SIG-M5 (cell line): Measurements from ENCODE around the gene RNF166.

ENCODE experiments used
- DNase-seq: peaks from one replicate; lab custom pipeline; 2025; lab: John Stamatoyannopoulos, UW

Gene RNF166

GRCh38 chr16:88723911-88724310, 17.7 kb upstream of the RNF166 start:
- DNase-seq = no peak

GRCh38 chr16:88723507-88723887, 17.3 kb upstream of the RNF166 start:
- no peak for DNase-seq

GRCh38 chr16:88722784-88723506, 16.7 kb upstream of the RNF166 start:
- no peak for DNase-seq

- no peak for DNase-seq
Measured at GRCh38 chr16:88721815-88722755, 15.9 kb upstream of the RNF166 start.

GRCh38 chr16:88721236-88721635, 15.0 kb upstream of the RNF166 start:
- DNase-seq = no peak

GRCh38 chr16:88720396-88720970, 14.3 kb upstream of the RNF166 start:
- DNase-seq = no peak

- DNase-seq = no peak
Measured at GRCh38 chr16:88719933-88720296, 13.7 kb upstream of the RNF166 start.

GRCh38 chr16:88719267-88719932, 13.2 kb upstream of the RNF166 start:
- DNase-seq = no peak

- DNase-seq = no peak
Measured at GRCh38 chr16:88718178-88718577, 12.0 kb upstream of the RNF166 start.

GRCh38 chr16:88716601-88717001, 10.4 kb upstream of the RNF166 start:
- no peak for DNase-seq

GRCh38 chr16:88716201-88716600, 10.0 kb upstream of the RNF166 start:
- DNase-seq = no peak

- DNase-seq = no peak
Measured at GRCh38 chr16:88715312-88716190, 9.3 kb upstream of the RNF166 start.

- DNase-seq = no peak
Measured at GRCh38 chr16:88714420-88715302, 8.5 kb upstream of the RNF166 start.

GRCh38 chr16:88713568-88714419, 7.6 kb upstream of the RNF166 start:
- no peak for DNase-seq

GRCh38 chr16:88713054-88713453, 6.8 kb upstream of the RNF166 start:
- no peak for DNase-seq

GRCh38 chr16:88712362-88712979, 6.3 kb upstream of the RNF166 start:
- no peak for DNase-seq

- no peak for DNase-seq
Measured at GRCh38 chr16:88711750-88712340, 5.6 kb upstream of the RNF166 start.

- DNase-seq = no peak
Measured at GRCh38 chr16:88710556-88710955, 4.3 kb upstream of the RNF166 start.
